SK-N-SH treated with all-trans-retinoic acid at 6 μM for 48 hours (cell line): ENCODE data around the gene FZD2.
"Not testable (repeated sequence)": the region's sequence is repeated elsewhere in the genome, so short reads cannot be mapped to it uniquely, and the experiment has no call there.

Source experiments
- ARNTL ChIP-seq: fragments of 450-650 bp; formaldehyde crosslinking; IDR thresholded peaks from 2 replicates; pipeline ENCODE4 v1.5.0; 2020; ENCODE audit warnings: low read depth, mild to moderate bottlenecking, moderate library complexity, borderline replicate concordance
- CSDC2 ChIP-seq: fragments of 250-450 bp; sonication (Bioruptor Pico); IDR thresholded peaks from 2 replicates; pipeline ENCODE4 v1.5.0; 2020; ENCODE audit warnings: mild to moderate bottlenecking, moderate library complexity
- PPARA ChIP-seq: fragments of 250-450 bp; sonication (Bioruptor Pico); IDR thresholded peaks from 2 replicates; pipeline ENCODE4 v1.5.0; 2020; ENCODE audit warnings: mild to moderate bottlenecking, borderline replicate concordance
- TOX ChIP-seq: fragments of 250-450 bp; sonication (Bioruptor Pico); IDR thresholded peaks from 2 replicates; pipeline ENCODE4 v1.8.0; 2021; ENCODE audit warnings: mild to moderate bottlenecking, moderate library complexity, borderline replicate concordance
- ZFP30 ChIP-seq: fragments of 450-650 bp; formaldehyde crosslinking; IDR thresholded peaks from 2 replicates; pipeline ENCODE4 v1.5.0; 2022; ENCODE audit warnings: mild to moderate bottlenecking, moderate library complexity
- ZNF565 ChIP-seq: fragments of 450-650 bp; formaldehyde crosslinking; conservative IDR thresholded peaks from 2 replicates; pipeline ENCODE4 v1.5.0; 2020; ENCODE audit warnings: low read depth, mild to moderate bottlenecking, moderate library complexity

GRCh38 chr17:44590762-44591161 lies 33.5 kb downstream of the FZD2 start:
- not testable (repeated sequence) for TF ChIP-seq PPARA (CRISPR knock-in tag); ZFP30; TOX (CRISPR knock-in tag); ZNF565 (CRISPR knock-in tag); ARNTL (CRISPR knock-in tag); CSDC2 (CRISPR knock-in tag)
